H9 (cell line): Measurements from ENCODE around the gene IGFL1. TPM values are rescaled to one million over a fixed set of nuclear protein-coding genes. Genes with fewer than 3 reads are reported as not detected.

ENCODE experiments used
- DNase-seq: peaks from one replicate; pipeline ENCODE4 v3.0.0-alpha.2; 2017
- H2AFZ ChIP-seq: one replicate; pipeline ENCODE4 v1.6.1; 2013; ENCODE audit warnings: mild to moderate bottlenecking, low read length, control low read depth, moderate library complexity
- H2AK5ac ChIP-seq: 2 replicates; pipeline ENCODE4 v1.6.1; 2013; ENCODE audit warnings: low read length, control low read depth, mixed read lengths; ENCODE audit not compliant: insufficient read length
- H2BK120ac ChIP-seq: one replicate; pipeline ENCODE4 v1.6.1; 2013; ENCODE audit warnings: low read depth, mild to moderate bottlenecking, low read length, control low read depth, inconsistent platforms; ENCODE audit not compliant: poor library complexity, severe bottlenecking
- H2BK12ac ChIP-seq: 2 replicates; pipeline ENCODE4 v1.6.1; 2013; ENCODE audit warnings: low read length, control low read depth, mixed read lengths, low read depth; ENCODE audit not compliant: insufficient read length
- H2BK15ac ChIP-seq: 2 replicates; pipeline ENCODE4 v1.6.1; 2013; ENCODE audit warnings: low read depth, low read length, control low read depth
- H2BK20ac ChIP-seq: one replicate; pipeline ENCODE4 v1.6.1; 2013; ENCODE audit warnings: low read depth, mild to moderate bottlenecking, low read length, control low read depth, inconsistent platforms; ENCODE audit not compliant: poor library complexity, severe bottlenecking
- H2BK5ac ChIP-seq: 2 replicates; pipeline ENCODE4 v1.6.1; 2013; ENCODE audit warnings: low read length, control low read depth, mixed read lengths; ENCODE audit not compliant: insufficient read length
- H3K14ac ChIP-seq: 2 replicates; pipeline ENCODE4 v1.6.1; 2013; ENCODE audit warnings: low read length, control low read depth; ENCODE audit not compliant: insufficient read depth
- H3K18ac ChIP-seq: 2 replicates; pipeline ENCODE4 v1.6.1; 2013; ENCODE audit warnings: low read depth, mild to moderate bottlenecking, mixed read lengths, low read length, control low read depth; ENCODE audit not compliant: insufficient read length
- H3K23ac ChIP-seq: 2 replicates; pipeline ENCODE4 v1.6.1; 2013; ENCODE audit warnings: low read length, control low read depth, mixed read lengths, low read depth; ENCODE audit not compliant: insufficient read length
- H3K23me2 ChIP-seq: 2 replicates; pipeline ENCODE4 v1.6.1; 2013; ENCODE audit warnings: low read depth, mild to moderate bottlenecking, mixed read lengths, low read length, control low read depth; ENCODE audit not compliant: insufficient read length, poor library complexity, severe bottlenecking
- H3K27ac ChIP-seq: 2 replicates; pipeline ENCODE4 v1.5.1; 2013; ENCODE audit warnings: low read length, control low read depth, mixed read lengths, low read depth; ENCODE audit not compliant: insufficient read length
- H3K27me3 ChIP-seq: 2 replicates; pipeline ENCODE4 v1.6.1; 2013; ENCODE audit warnings: low read length, control low read depth, inconsistent platforms; ENCODE audit not compliant: insufficient read depth
- H3K4ac ChIP-seq: 2 replicates; pipeline ENCODE4 v1.6.1; 2013; ENCODE audit warnings: low read depth, mild to moderate bottlenecking, control low read depth, inconsistent platforms, low read length, moderate library complexity
- H3K4me1 ChIP-seq: 2 replicates; pipeline ENCODE4 v1.6.1; 2013; ENCODE audit warnings: low read length, control low read depth, inconsistent platforms; ENCODE audit not compliant: insufficient read depth
- H3K4me2 ChIP-seq: 2 replicates; pipeline ENCODE4 v1.6.1; 2013; ENCODE audit warnings: low read length, control low read depth, mixed read lengths; ENCODE audit not compliant: insufficient read length, insufficient read depth
- H3K56ac ChIP-seq: 2 replicates; pipeline ENCODE4 v1.6.1; 2013; ENCODE audit warnings: low read depth, mild to moderate bottlenecking, mixed read lengths, low read length, control low read depth; ENCODE audit not compliant: insufficient read length
- H3K79me1 ChIP-seq: 2 replicates; pipeline ENCODE4 v1.6.1; 2013; ENCODE audit warnings: low read depth, mild to moderate bottlenecking, moderate library complexity, low read length, control low read depth, inconsistent platforms; ENCODE audit not compliant: insufficient read depth, poor library complexity, severe bottlenecking
- H3K79me2 ChIP-seq: 2 replicates; pipeline ENCODE4 v1.6.1; 2013; ENCODE audit warnings: low read length, control low read depth, inconsistent platforms; ENCODE audit not compliant: insufficient read depth
- H3K9ac ChIP-seq: 2 replicates; pipeline ENCODE4 v1.6.1; 2013; ENCODE audit warnings: low read length, control low read depth, mixed read lengths; ENCODE audit not compliant: insufficient read length; ENCODE audit errors: extremely low read depth
- H3K9me3 ChIP-seq: one replicate; pipeline ENCODE4 v1.6.1; 2013; ENCODE audit warnings: low read depth, low read length, inconsistent platforms; ENCODE audit not compliant: control insufficient read depth
- H3T11ph ChIP-seq: one replicate; pipeline ENCODE4 v1.6.1; 2013; ENCODE audit warnings: mild to moderate bottlenecking, low read length, control low read depth, inconsistent platforms
- H4K20me1 ChIP-seq: one replicate; pipeline ENCODE4 v1.6.1; 2013; ENCODE audit not compliant: control insufficient read depth, insufficient read length, insufficient read depth
- H4K5ac ChIP-seq: 2 replicates; pipeline ENCODE4 v1.6.1; 2013; ENCODE audit warnings: low read depth, mild to moderate bottlenecking, mixed read lengths, low read length, control low read depth; ENCODE audit not compliant: insufficient read length
- H4K8ac ChIP-seq: replicated peaks from 2 replicates; pipeline ENCODE4 v1.6.1; 2013; ENCODE audit warnings: low read length, control low read depth, mixed read lengths, low read depth; ENCODE audit not compliant: insufficient read length
- H4K91ac ChIP-seq: 2 replicates; pipeline ENCODE4 v1.6.1; 2013; ENCODE audit warnings: low read depth, mild to moderate bottlenecking, moderate library complexity, mixed read lengths, low read length, control low read depth; ENCODE audit not compliant: insufficient read length
- H3K27ac Mint-ChIP-seq, 3 experiments: 2 replicates in 2 of 3; 3 replicates in 1 of 3; pipeline ENCODE4 v1.8.0; 2020 to 2021; ENCODE audit warnings: mixed read lengths in 3 of 3, mild to moderate bottlenecking in 1 of 3, moderate library complexity in 1 of 3
- H3K27me3 Mint-ChIP-seq: 2 replicates; pipeline ENCODE4 v1.8.0; 2021; ENCODE audit warnings: low read depth, mild to moderate bottlenecking, moderate library complexity, mixed read lengths
- H3K36me3 Mint-ChIP-seq, 3 experiments: 2 replicates in 2 of 3; 3 replicates in 1 of 3; pipeline ENCODE4 v1.8.0; 2020 to 2021; ENCODE audit warnings: low read depth in 3 of 3, mixed read lengths in 3 of 3; ENCODE audit not compliant: insufficient read depth in 1 of 3
- H3K4me1 Mint-ChIP-seq, 2 experiments: 2 replicates each; pipeline ENCODE4 v1.8.0; 2020; ENCODE audit warnings: mixed read lengths in 2 of 2
- H3K4me3 Mint-ChIP-seq, 2 experiments: 2 replicates in 1 of 2; 3 replicates in 1 of 2; pipeline ENCODE4 v1.8.0; 2020 to 2021; ENCODE audit warnings: mild to moderate bottlenecking in 2 of 2, mixed read lengths in 2 of 2, moderate library complexity in 1 of 2
- H3K9me3 Mint-ChIP-seq, 2 experiments: 2 replicates in 1 of 2; 3 replicates in 1 of 2; pipeline ENCODE4 v1.8.0; 2020; ENCODE audit warnings: mild to moderate bottlenecking in 2 of 2, mixed read lengths in 2 of 2, moderate library complexity in 1 of 2
- CTCF ChIP-seq: fragments of 200-600 bp; sonication (generic); conservative IDR thresholded peaks from 3 replicates; pipeline ENCODE4 v1.8.0; 2021; ENCODE audit warnings: antibody characterized with exemption, mild to moderate bottlenecking
- WGBS: extraction: QIAGEN DNeasy Blood & Tissue Kit; methylation state at CpG from one replicate; pipeline ENCODE4 v1.1.7; 2013; ENCODE audit warnings: missing lambda C conversion rate, low lambda C conversion rate, mixed read lengths; ENCODE audit not compliant: insufficient read length; ENCODE audit errors: extremely low coverage; 5-methylcytosine and 5-hydroxymethylcytosine counted together
- total RNA-seq: library from RNA; stranded (reverse); gene quantifications from 2 replicates; pipeline ENCODE4 v1.2.1, GENCODE V29; 2021

Gene IGFL1
- total RNA-seq, 1 experiment from 2014 or later: not detected

GRCh38 chr19:46201454-46202310, 27.9 kb upstream of the IGFL1 start:
- Histone ChIP-seq H3K4me1 (no peaks in the 10 kb centered on the region), H3K56ac (no peak overlapping the region), H2AK5ac (no peak overlapping the region), H4K5ac (no peak overlapping the region), H3K23me2 (no peaks in the 10 kb centered on the region), H4K20me1 (no peaks in the 10 kb centered on the region), H3K23ac (no peak overlapping the region), H3K27ac (no peak overlapping the region), H2AFZ (no peak overlapping the region), H3K9ac (no peak overlapping the region), H3K4me2 (no peak overlapping the region), H3K9me3 (peaks cover 5% of the 10 kb centered on the region), H2BK5ac (no peak overlapping the region), H2BK12ac (no peak overlapping the region), H3T11ph (no peak overlapping the region), H3K79me2 (no peaks in the 10 kb centered on the region), H2BK20ac (no peak overlapping the region), H3K79me1 (no peaks in the 10 kb centered on the region), H3K27me3 (no peaks in the 10 kb centered on the region), H2BK120ac (no peak overlapping the region), H4K91ac (no peak overlapping the region), H2BK15ac (no peak overlapping the region), H4K8ac (no peak overlapping the region), H3K4ac (no peak overlapping the region), H3K14ac (no peak overlapping the region), H3K18ac (no peak overlapping the region)
- no peak for TF ChIP-seq CTCF
- Mint-ChIP-seq H3K27ac (no peak overlapping the region), H3K4me3 (no peak overlapping the region), H3K36me3 (peaks cover 0 to 9% (median 0%) of the 10 kb centered on the region in 3 experiments; a peak in 5 of 7 replicates), H3K27me3 (peaks cover 21% of the 10 kb centered on the region), H3K9me3 (peaks cover 14 to 18% of the 10 kb centered on the region in 2 experiments), H3K4me1 (peaks cover 0 to 2% of the 10 kb centered on the region in 2 experiments; a peak in 1 of 4 replicates)
- WGBS: no CpG with 5 or more reads among the region's 16 CpGs
- DNase-seq: no peak
